Stimulated activated CD8-positive, alpha-beta memory T cell treated with anti-CD3 and anti-CD28 coated beads, Interleukin-12 subunit alpha, Interleukin-12 subunit beta, amount 100 ng/mL, for 4 hours (primary cell): ENCODE data around the gene CNST.
"Not testable (repeated sequence)": the region's sequence is repeated elsewhere in the genome, so short reads cannot be mapped to it uniquely, and the experiment has no call there.

Experiments
- DNase-seq: peaks from one replicate; pipeline ENCODE4 v3.0.0-alpha.2; 2020; ENCODE audit warnings: low read depth

The CNST gene

GRCh38 chr1:246624091-246624490 lies 57.8 kb downstream of the CNST start:
- no peak for DNase-seq

- no peak for DNase-seq
Observed at GRCh38 chr1:246629030-246629429, 62.8 kb downstream of the CNST start.

DNA sequence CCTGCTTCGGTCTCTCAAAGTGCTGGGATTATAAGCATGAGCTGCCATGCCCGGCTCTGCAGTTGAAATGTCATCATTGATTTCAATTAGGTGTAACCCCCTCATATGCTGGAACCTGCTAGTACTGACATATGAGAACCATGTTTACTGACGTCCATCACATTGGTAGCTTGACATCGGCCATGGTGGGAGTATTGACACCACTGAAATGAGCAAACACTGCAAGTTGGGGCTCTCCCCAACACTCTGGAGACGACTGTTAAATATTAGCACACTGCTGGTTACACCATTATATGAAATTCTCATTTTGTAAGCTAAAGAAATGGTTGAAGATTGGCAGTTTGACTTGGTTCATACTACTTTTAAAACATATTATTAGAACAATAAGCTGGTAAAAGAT lies 63.7 kb downstream of the CNST start:
- DNase-seq: no peak

DNA sequence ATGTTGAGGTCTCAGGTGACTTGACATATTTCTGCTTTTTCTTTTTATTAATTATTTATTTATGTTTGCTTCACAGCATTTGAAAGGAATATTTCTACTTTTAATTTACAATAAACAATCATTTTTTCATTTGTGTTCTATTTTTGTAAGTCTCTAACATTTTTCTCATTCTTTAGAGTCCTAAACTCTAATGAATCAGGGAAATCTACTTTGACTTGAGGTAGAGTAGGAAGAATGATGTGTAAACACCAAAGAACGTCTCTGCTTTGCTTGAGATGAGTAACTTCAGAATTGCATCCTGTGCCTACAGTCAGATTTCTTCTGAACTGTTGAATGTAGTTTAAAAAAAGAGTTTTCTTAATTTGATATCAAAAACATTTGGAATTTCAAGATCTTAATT lies 65.2 kb downstream of the CNST start:
- no peak for DNase-seq

DNA sequence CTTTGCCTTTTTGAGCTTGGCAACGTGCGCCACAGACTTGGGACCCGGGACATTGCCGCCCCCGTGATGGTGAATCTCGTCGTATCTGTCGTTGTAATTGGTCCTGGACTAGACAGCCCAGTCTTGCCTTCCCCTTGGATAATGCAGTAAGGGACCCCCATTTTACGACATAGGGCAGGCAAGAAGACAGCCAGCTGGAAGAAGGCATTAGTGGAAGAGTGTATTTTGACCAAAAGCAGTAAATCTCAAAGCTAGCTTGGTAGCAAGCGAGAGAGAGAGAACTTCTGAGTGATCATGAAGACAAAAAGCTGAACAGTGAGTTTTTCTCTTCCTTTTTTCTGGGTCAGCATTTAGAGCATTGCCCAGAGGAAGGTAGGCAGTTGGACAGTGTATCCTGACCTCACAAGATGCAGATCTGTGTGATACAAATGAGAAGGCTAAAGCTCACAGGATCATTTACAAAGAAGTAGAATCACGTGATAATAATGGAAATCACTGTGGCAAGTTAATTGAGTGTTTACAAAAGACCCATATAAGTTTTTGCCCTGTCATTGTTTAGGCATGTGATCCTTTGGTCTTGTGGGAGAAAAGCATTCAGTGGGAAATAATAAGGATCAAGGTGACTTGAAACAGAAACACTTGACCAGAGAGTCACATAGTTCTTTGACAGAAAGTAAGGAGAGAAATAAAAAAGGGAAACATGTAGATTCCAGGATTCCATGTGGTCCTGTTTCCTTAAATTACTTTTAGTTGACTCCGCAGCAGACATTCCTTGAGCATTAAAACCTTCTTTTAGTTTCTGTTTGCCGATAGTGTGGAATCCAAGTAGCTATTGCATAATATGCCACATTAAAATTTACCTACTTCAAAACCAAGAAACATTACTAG lies 66.3 kb downstream of the CNST start:
- DNase-seq: no peak

- DNase-seq: not testable (repeated sequence)
Observed at GRCh38 chr1:246634659-246635058, 68.4 kb downstream of the CNST start.

GRCh38 chr1:246638941-246639655 lies 72.8 kb downstream of the CNST start:
- DNase-seq: no peak

DNA sequence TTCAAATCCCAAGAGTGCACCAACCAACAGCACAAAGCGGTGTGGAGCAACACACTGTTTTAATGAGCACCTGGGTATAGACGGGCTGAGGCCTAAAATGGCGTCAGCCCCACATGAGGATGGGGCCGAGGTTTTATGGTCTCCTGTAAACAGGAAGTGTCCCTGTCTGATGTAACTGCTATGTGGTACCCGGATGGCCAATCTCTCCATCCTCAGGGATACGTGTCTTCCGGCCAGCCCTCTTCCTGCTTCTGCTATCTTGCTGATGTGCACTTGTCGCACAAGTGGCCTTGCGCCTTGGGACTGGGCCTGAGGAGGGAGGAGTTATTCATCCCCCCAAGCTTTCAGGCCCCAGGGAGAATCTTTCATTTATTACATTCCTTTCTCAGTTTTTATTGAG lies 73.5 kb downstream of the CNST start:
- no peak for DNase-seq

- DNase-seq: no peak
Observed at GRCh38 chr1:246640747-246641146, 74.5 kb downstream of the CNST start.

DNA sequence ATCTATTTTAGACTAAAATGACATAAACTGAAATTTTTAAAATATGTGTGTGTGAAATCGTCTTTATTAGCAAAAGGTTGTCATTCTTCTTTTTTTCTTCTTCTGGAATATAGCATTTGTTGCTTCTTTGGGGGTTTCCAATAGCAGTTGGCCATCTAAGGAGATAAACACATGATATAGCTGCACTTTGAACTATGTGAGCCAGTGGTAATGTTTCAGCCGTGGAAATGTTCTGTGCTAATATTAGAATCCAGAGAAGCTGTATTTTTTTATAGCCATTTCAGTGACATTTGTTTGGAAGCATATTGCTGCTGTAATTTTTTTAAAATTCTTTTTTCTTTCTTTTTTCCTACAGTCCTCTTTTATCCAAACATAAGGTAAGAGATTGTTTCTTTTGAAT lies 75.1 kb downstream of the CNST start:
- no peak for DNase-seq

DNA sequence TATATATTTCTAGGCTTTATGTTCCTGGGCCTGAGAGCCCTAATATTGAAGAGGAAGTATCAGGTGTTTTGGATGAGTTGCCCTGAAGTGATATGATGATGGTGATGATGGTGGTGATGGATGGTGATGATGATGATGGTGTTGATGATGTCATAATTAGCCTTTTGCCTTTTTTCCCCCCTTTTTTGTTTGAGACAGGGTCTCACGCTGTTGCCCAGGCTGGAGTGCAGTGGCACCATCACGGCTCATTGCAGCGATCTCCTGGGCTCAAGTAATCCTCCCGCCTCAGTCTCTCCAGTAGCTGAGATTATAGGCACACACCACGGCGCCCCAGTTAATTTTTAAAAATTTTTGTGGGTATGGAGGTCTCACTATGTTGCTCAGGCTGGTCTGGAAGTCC lies 76.5 kb downstream of the CNST start:
- DNase-seq: no peak

DNA sequence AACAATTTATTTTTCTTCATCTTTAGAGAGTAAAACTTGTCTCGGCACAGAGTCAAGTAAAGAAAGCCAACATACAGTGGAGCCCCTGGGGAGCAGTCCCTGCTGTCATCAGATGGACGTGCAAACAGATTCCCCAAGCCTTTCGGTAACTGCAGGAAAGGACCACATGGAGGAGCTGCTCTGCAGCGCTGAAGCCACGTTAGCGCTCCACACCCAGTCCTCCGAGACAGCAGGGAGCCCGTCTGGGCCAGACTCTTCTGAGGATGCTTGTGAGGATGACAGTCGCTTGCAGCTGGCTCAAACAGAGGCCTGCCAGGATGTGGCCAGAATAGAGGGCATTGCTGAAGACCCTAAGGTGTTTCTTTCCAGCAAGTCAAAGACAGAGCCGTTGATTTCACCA lies 80.9 kb downstream of the CNST start:
- no peak for DNase-seq

DNA sequence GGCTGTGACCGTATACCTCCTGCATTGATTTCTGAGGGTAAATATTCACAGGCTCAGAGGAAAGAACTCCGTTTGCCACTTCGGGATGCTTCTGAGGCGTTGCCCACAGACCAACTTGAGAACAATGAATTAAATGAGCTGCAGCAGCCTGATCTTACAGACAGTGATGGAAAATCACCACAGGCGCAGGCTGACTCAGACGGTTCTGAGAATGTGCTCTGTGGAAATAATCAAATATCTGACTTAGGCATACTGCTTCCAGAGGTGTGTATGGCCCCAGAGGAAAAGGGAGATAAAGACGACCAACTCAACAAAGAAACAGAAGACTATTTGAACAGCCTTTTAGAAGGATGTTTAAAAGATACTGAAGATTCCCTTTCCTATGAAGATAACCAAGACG lies 81.3 kb downstream of the CNST start:
- DNase-seq: no peak

GRCh38 chr1:246651012-246651695 lies 84.9 kb downstream of the CNST start:
- no peak for DNase-seq

DNA sequence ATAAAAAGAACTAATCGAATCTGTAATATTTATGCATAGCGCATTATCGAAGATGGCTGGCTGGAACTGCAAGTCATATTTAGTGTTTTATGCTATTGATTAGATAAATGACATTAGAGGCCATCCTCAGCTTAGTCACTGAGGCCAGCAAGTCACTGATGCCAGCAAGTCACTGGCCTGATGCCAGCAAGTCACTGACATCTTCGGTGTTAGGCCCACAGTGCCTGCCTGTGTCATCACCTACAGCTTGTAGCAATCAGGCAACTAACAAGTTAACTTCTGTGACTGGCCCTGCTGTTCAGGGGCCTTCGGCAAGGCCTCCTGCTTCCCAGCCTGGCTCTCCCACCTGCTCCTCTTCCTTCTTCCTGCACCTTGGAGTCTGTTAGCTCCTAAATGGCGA lies 92.3 kb downstream of the CNST start:
- no peak for DNase-seq

DNA sequence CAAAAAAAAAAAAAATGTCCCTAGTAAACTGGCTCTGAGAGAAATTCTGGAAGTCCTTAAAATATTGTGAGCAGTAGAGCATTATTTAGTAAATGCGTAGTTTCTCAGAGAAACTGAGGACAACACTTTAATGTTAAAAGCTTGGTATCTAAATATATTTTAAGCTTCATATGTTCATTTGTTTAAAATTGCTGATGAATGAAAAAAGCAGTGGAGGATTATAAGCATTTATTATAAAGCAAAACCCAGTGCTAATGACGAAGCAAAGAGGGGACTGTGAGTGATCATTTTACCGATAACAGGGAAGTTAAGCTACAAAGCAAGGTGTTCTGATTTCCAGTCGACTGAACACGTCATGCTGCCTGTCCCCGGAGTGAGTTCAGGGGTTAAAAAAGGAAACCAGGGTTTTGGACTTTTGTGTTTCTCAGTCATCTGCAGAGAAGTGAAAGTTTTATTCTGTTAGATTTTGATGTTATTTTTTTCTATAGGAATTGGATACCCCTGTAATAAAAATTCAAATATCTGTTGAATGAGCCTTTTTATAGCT lies 93.4 kb downstream of the CNST start:
- DNase-seq: no peak

- DNase-seq: no peak
Observed at GRCh38 chr1:246661451-246661850, 95.2 kb downstream of the CNST start.

DNA sequence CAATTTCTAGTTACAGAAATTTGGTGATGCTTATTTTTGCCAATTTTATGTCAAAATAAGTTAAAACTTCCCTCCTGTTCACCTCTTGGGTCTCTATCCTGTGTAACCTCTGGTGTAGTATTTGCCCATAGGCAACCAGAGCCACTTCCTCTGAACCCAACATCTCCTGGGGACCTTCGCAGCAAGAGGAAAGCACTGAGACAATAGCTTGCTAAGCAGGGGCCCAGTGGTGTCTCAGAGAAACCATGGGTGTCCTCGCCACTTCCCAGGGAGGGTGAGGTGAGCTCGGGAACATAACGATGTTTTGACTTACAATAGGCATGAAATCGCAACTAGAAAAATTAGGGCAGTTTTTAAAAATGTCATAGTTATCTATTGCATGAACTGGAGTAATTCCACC lies 101.5 kb downstream of the CNST start:
- no peak for DNase-seq

DNA sequence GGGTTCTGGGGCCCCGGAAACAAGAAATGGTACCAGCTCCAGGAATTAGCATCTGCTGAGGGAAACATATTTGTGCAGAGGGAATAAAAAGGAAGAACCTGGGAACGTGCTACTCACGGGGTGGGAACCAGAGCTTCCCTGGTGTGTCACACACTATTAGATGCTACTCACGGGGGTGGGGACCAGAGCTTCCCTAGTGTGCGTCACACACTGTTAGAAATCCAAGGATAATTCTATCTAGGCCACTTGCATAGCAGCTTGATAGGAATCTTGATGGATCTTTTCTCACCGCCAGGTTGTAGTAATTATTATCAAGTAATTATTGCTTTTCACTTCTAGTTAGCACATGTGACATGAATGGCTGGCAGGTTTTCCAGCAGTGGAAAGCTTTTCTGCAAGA lies 103.4 kb downstream of the CNST start:
- DNase-seq: no peak

DNA sequence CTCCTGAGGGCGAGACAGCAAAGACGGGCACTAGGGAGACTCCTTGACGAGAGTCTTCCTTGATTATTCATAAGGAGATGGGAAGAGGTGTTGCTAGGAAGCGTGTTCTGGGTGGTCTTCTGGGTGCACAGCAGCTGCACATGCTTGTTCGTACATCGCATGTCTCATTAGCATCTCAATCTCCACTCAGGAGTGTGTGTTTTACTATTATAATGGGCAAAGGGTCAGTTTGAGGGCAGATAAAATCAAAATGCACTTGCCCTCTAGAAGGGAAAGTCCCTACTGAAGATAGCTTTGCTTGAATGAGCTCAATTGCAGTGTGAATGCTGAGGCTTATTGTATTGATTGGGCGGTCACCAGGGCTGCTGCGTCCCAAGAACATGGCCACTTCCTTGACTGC lies 107.8 kb downstream of the CNST start:
- DNase-seq: no peak

GRCh38 chr1:246677842-246678241 lies 111.6 kb downstream of the CNST start:
- DNase-seq: no peak
